DMS 273 (cell line): ENCODE measurements around the gene CLDN15.
"Not testable (repeated sequence)": the region's sequence is repeated elsewhere in the genome, so short reads cannot be mapped to it uniquely, and the experiment has no call there.

Experiments used
- DNase-seq: peaks from one replicate; lab custom pipeline; 2025; ENCODE audit not compliant: unreplicated experiment; lab: John Stamatoyannopoulos, UW

Gene CLDN15

DNA sequence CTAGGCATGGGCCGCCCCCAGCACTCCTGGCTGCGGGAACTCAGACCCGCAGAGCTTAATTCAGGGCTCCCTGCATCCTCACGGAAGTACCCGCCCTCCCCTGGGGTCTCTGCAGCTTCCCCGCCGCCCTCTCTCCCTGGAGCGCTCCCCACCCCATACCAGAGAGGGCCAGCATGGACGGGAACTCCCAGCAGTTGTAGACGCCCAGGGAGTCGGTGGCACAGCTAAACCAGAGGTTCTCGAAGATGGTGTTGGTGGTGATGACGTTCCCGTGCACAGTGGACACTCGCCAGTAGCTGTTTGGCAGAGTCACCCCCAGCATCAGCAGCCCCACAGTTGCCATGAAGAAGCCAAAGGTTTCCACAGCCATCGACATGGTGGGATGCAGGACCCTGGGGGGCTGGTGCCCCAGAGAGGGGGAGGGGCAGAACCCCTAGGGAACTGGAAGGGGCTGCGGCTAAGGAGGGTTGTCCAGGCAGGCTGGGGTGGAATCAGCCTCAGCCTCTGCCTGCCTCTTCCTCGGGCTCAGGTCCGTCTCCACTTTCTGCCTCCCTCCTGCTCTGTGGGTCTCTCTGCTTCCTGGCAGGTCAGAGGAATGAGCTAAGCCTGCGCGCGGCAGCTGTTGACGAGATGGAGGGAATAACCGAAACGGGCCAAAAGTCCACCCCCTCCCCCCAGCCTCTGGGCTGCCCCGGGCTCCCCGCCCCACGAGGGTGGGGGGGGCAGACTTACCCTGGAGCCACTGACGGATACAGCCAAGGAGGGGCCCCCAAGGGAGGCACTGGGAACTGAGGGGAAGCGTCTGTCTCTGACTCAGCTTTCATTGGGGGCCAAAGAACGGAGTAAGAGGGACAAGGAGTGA lies at the start of gene CLDN15:
TSS of gene CLDN15 (minus strand) at position 597 of the 862 bp plus-strand sequence. CDS start at position 376, 221 bp downstream.
- peak; percentile 44 for DNase-seq

GRCh38 chr7:101287032-101287431 lies 49.4 kb upstream of the CLDN15 start:
- DNase-seq: no peak

GRCh38 chr7:101285880-101286279 lies 48.3 kb upstream of the CLDN15 start:
- DNase-seq: peak; percentile 55

DNA sequence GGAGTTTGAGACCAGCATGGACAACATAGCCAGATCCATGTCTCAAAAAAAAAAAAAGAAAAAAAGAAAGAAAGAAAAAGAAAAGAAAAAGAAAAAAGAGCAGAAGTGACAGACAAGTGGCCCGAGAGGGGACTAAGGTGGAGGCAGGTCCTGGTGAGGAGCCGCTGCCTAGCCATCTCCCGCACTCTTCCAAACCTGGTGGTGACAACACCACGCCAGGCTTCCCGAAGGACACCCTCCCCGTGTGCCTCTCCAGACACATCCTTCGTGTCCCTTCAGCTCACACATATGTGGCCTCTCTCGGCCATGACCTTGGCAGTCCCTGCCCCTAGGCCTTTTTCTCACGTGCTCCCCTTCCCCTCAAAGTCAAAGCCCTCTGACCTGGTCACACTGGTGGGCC lies 47.6 kb upstream of the CLDN15 start:
- DNase-seq: no peak

DNA sequence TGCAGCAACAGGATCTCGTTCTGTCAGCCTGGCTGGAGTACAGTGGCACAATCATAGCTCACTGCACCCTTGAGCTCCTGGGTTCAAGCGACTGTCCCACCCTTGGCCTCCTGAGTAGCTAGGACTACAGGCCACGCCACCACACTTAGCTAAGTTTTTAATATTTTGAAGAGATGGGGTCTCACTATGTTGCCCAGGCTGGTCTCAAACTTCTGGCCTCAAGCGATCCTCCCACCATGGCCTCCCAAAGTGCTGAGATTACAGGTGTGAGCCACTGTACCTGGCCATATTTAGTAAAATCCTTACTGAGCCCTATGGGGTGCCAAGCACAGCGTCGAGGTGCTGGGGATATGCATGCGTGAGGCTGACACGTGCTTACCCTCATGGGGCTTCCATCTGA lies 43.3 kb upstream of the CLDN15 start:
- not testable (repeated sequence) for DNase-seq

GRCh38 chr7:101278461-101279292 lies 41.1 kb upstream of the CLDN15 start:
- DNase-seq: no peak

DNA sequence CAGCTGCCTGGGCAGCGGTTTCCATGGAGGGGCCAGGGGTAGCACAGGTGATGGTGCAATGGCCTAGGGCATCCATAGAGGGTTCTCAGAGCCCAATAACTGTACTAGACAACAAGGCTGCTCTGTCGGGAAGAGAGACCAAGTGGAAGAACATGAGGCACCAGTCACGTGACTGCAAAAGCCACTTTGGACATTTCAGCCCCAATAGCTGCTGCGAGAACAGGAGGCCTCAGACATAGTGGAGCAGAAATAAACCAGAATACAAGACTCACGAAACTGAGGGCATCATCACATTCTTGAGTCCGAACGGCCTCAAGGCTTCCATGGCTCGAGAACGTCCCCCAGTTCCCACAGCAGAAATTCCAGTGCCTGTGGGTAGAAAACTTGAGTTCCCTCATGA lies 39.6 kb upstream of the CLDN15 start:
- DNase-seq: no peak

GRCh38 chr7:101273206-101273605 lies 35.6 kb upstream of the CLDN15 start:
- DNase-seq: no peak

DNA sequence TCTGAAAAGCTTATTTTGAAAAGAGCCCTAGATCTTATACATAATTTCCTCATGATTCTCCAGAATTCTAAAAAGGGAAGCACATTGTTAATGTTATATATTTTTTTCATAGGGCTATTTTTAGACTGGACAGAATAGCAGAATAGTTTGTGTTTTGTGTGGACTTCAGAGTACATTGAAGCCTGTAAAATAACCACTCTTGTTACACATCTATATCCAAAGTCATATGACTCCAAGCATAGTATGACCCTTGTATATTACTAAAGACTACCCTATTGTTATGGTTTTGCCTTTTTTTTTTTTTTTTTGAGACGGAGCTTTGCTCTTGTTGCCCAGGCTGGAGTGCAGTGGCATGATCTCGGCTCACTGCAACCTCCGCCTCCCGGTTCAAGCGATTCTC lies 33.4 kb upstream of the CLDN15 start:
- no peak for DNase-seq

DNA sequence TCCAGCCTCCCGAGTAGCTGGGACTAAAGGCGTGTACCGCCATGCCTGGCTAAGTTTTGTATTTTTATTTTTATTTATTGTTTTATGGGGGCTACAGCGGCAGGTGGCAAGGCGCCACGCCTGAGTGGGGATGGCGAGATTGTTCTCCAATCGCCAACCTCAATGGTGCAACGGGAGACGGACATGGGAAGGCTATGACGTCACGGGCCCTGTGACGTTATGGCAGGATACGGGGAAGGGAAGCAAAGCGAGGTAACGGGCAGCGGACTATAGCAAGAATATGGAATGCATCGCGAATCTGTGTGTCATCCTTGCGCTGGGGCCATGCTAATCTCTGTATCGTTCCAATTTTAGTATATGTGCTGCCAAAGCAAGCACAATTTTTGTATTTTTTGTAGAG lies 32.1 kb upstream of the CLDN15 start:
- no peak for DNase-seq

- DNase-seq: no peak
Observed at GRCh38 chr7:101265622-101266516, 28.3 kb upstream of the CLDN15 start.

DNA sequence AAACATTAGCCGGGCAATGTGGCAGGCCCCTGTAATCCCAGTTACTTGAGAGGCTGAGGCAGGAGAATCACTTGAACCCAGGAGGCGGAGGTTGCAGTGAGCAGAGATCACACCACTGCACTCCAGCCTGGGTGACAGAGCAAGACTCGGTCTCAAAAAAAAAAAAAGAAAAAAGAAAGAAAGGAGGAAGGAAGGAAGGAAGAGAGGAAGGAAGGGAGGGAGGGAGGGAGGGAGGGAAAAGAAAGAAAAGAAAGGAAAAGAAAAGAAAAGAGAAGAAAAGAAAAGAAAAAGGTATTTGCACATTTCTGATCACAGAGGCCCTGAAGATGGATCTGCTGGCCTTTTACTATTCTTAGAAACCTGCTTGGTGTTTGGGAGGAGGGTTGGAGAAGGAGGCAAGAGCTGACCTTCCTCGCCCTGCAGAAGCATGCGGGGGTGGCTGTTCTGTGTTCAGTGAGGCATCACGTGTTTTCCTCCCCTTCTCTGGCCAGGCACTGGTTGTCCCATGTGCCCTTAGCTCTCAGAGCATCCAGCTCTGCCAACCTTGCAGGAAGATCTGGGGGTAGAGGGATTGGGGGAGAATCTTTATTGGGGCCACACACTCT lies 26.6 kb upstream of the CLDN15 start:
- not testable (repeated sequence) for DNase-seq

GRCh38 chr7:101258243-101258731 lies 20.7 kb upstream of the CLDN15 start:
- peak; percentile 38 for DNase-seq

- no peak for DNase-seq
Observed at GRCh38 chr7:101255796-101256195, 18.2 kb upstream of the CLDN15 start.

DNA sequence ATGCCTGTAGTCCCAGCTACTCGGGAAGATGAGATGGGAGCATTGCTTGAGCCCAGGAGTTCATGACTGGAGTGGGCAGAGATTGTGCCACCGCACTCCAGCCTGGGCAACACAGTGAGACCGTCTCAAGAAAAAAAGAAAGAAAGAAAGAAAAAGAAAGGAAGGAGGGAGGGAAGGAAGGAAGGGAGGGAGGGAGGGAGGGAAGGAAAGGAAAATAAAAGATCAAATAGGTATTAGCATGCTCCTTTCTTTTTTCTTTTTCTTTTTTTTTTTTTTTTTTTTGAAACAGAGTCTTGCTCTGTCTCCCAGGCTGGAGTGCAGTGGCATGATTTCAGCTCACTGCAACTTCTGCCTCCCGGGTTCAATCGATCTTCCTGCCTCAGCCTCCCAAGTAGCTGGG lies 15.6 kb upstream of the CLDN15 start:
- not testable (repeated sequence) for DNase-seq

DNA sequence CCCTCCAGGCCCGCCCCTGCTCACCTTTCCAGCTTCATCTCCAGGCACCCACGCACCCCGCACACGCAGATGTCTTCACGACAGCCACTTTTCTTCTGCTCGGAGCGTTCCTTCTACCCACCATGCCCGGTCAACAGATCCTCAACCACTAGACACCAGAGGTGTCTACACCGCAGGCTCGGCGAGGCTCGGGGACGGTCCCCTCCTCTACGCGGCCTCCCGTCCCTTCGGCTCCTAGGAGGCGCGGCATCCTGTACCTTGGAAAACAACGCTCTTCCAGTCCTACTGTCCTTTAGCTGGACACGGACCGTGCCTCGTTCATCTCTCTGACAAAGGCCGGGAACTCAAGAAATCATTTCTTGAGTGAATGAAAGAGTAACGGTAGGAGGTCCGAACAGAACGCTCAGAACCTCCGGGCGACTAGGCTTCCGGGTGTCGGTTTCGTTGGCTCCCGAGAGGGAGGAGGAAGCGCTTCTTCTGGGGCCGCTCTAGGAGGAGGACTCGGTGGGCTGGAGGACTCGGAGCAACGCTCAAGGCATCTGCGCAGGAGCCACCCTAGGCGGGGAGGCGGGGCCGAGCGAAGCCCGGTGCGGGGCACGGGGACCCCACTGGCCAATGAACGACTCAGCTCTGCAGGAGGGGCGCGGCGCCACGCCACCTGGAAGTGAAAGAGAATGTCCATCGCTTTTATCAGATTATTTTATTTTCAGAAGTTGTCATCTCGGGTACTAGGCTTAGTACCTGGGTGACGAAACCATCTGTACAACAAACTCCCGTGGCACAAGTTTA lies 14.5 kb upstream of the CLDN15 start:
- DNase-seq: peak; percentile 100

GRCh38 chr7:101250324-101250723 lies 12.7 kb upstream of the CLDN15 start:
- DNase-seq: no peak

DNA sequence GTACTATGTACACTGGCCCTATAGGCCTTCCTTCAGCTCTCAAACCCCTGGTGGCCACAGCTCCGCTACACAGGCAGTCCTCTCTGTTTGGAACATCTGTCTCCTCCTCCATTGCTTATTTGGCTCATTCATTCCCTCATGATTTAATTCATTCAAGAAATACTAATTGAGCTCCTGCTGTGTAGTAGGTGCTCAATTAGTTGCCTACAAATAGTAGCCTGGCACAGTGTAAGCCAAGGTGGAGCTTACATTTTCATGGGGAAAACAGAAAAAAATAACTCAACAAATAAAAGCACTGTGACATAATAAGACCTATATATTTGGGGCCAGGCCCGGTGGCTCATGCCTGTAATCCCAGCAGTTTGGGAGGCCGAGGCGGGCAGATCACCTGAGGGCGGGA lies 10.7 kb upstream of the CLDN15 start:
- DNase-seq: peak; percentile 58

DNA sequence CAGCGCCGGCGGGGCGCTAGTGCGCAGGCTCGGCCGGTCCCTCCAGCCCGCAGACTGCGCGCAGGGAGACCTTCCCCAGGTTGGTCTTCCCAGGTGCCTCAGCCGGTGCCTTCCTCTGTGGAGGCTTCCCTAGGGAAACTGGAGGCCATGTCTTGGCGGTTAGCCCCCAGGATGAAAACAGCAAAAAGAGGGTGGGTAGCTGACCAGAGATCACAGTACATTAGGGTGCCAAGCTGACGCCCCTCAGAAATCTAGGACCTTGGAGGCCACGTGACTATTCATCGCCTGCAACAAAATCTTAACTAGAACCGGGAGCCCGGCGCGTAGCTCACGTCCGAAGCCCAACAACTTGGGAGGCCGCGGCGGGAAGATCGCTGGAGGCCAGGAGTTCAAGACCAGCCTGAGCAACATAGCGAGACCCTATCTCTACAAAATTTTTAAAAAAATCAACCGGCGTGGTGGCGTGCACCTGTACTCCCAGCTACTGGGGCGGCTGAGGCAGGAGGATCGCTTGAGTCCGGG lies 7.6 kb upstream of the CLDN15 start:
- DNase-seq: no peak
